ENCODE measurements around the gene DEFB125.
"Not testable (repeated sequence)": the region's sequence is repeated elsewhere in the genome, so short reads cannot be mapped to it uniquely, and the experiment has no call there.

DEFB125 gene

DNA sequence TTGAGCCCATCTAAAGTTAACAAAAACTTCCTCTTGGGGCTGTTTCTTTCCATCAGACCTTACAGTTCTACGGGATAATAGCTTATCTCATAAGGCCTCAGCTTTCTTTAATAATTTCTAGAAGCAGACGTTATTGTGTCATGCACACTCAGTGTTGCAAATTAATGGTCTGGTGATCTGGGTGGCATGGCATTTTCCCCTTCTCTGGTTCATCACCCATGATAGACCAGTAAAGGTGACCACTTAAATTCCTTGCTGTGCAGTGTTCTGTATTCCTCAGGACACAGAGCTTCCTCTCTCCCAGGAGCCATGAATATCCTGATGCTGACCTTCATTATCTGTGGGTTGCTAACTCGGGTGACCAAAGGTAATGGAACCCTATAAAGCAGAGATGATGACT is at the start of gene DEFB125:
Gene DEFB125, plus strand, starts transcription at position 272 of the 400 bp plus-strand sequence. Its CDS starts 38 bp downstream, at position 310.
- DNase-seq (ENCODE audit: low read depth): no peak
- no peak within 1 kb of the TSS for H3K4me3 ChIP-seq (ENCODE audit: low read depth, low read length)

GRCh38 chr20:60035-60918 is 27.2 kb upstream of the DEFB125 start:
- no peak for DNase-seq (ENCODE audit: low read depth)
- no peak overlapping the region for H3K4me3 ChIP-seq (ENCODE audit: low read depth, low read length)

DNA sequence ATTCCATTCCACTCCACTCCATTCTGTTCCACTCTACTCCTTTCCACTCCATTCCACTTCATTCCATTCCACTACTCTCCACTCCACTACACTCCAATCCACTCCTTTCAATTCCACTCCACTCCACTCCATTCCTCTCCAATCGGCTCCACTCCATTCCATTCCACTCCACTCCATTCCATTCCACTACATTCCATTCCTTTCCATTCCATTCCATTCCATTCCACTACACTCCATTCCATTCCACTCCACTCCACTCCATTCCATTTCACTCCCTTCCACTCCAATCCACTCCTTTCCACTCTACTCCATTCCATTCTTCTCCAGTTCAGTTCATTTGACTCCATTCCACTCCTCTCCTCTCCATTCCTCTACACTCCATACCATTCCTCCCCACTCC is 26.2 kb upstream of the DEFB125 start:
- H3K4me3 ChIP-seq (ENCODE audit: low read depth, low read length): no peak overlapping the region
- no peak for DNase-seq (ENCODE audit: low read depth)

- H3K4me3 ChIP-seq (ENCODE audit: low read depth, low read length): no peak overlapping the region
- no peak for DNase-seq (ENCODE audit: low read depth)
Observed at GRCh38 chr20:61757-62156, 25.7 kb upstream of the DEFB125 start.

GRCh38 chr20:62487-62886 is 25.0 kb upstream of the DEFB125 start:
- DNase-seq (ENCODE audit: low read depth): no peak
- no peak overlapping the region for H3K4me3 ChIP-seq (ENCODE audit: low read depth, low read length)

- no peak overlapping the region for H3K4me3 ChIP-seq (ENCODE audit: low read depth, low read length)
- no peak for DNase-seq (ENCODE audit: low read depth)
Observed at GRCh38 chr20:64026-64603, 23.4 kb upstream of the DEFB125 start.

DNA sequence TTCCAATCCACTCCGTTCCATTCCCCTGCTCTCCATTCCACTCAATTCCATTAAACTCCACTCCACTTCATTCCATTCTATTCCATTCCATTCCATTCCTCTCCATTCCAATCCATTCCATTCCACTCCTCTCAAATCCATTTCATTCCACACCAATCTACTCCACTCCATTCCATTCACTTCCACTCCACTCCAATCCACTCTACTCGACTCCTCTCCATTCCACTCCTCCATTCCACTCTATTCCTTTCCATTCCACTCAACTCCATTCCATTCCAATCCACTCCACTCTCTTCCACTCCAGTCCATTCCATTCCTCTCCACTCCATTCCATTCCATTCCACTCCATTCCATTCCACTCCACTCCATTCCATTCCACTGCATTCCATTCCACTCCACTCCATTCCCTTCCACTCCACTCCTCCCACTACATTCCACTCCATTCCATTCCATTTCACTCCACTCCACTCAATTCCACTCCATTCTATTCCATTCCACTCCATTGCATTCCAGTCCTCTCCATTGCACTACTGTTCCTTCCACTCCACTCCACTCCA is 22.6 kb upstream of the DEFB125 start:
- DNase-seq (ENCODE audit: low read depth): no peak
- no peak overlapping the region for H3K4me3 ChIP-seq (ENCODE audit: low read depth, low read length)

DNA sequence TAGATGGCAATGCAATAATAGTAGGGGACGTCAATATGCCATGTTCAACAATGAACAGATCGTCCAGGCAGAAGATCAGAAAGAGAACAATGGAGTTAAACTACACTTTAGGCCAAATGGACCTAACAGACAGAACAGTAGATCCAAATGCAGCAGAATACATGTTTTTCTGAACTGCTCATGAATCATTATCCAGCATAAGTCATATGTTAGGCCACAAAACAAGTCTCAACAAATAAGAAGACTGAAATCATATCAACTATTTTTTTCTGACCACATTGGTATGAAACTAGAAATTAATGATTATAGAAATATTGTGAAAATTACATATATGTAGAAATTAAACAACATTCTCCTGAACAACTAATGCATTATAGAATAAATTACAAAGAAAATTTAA is 10.2 kb upstream of the DEFB125 start:
- no peak overlapping the region for H3K4me3 ChIP-seq (ENCODE audit: low read depth, low read length)
- DNase-seq (ENCODE audit: low read depth): no peak

DNA sequence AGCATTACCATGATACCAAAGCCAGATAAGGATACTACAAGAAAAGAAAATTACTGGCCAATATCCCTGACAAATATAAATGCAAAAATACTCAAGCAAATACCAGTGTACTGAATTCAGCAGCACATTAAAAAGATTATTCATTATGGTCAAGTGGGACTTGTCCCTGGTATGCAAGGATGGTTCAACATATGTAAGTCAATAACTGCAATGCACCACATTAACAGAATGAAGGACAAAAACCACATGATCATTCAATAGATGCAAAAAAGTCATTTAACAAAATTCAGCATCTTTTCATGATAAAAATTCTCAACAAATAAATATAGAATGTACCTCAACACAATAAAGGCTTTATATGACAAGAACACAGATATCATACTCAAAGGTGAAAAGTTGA is 9.1 kb upstream of the DEFB125 start:
- no peak overlapping the region for H3K4me3 ChIP-seq (ENCODE audit: low read depth, low read length)
- DNase-seq (ENCODE audit: low read depth): no peak

DNA sequence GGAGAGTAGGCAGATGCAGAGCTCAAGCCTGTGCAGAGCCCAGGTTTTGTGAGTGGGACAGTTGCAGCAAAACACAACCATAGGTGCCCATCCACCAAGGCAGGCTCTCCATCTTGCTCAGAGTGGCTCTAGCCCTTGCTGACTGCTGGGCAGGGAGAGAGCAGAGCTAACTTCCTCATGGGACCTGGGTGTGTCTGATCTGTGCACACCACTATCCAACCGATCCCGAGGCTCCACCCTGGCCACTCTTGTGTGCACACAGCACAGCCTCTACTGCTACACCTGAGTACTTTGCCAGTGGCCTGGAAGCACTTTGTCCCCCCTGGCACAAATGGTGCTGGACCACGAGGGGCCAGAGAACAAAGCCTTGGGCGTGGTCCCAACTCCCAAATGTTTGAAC is 7.9 kb upstream of the DEFB125 start:
- H3K4me3 ChIP-seq (ENCODE audit: low read depth, low read length): no peak overlapping the region
- DNase-seq (ENCODE audit: low read depth): no peak

GRCh38 chr20:90651-91050 is 3.2 kb downstream of the DEFB125 start:
- no peak for DNase-seq (ENCODE audit: low read depth)

GRCh38 chr20:93641-94040 is 6.2 kb downstream of the DEFB125 start:
- no peak overlapping the region for H3K4me3 ChIP-seq (ENCODE audit: low read depth, low read length)
- no peak for DNase-seq (ENCODE audit: low read depth)

More at GRCh38 chr20:90651-91050, 3.2 kb downstream of the DEFB125 start:
- no peak overlapping the region for H3K4me3 ChIP-seq (ENCODE audit: low read depth, low read length)

- no peak overlapping the region for H3K4me3 ChIP-seq (ENCODE audit: low read depth, low read length)
- no peak for DNase-seq (ENCODE audit: low read depth)
Observed at GRCh38 chr20:95215-95614, 7.7 kb downstream of the DEFB125 start.

- DNase-seq (ENCODE audit: low read depth); H3K4me3 ChIP-seq (ENCODE audit: low read depth, low read length): not testable (repeated sequence)
Observed at GRCh38 chr20:97691-98090, 10.2 kb downstream of the DEFB125 start.

DNA sequence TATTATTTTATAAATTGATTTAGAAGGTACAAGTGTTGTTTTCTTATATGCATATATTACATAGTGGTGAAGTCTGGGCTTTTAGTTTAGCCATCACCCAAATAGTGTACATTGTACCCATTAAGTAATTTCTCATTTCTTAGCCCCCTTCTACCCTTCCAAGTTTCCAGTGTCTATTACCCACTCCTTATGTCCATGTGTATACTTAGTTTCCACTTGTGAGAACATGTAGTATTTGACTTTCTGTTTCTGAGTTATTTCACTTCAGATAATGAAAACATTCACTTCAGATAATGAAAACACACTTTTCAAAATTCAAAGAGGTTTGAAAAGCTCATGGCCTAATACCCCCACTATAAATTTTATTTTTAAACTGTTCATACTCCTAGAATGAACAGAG is 14.5 kb downstream of the DEFB125 start:
- DNase-seq (ENCODE audit: low read depth): no peak
- no peak overlapping the region for H3K4me3 ChIP-seq (ENCODE audit: low read depth, low read length)

GRCh38 chr20:103456-103855 is 16.0 kb downstream of the DEFB125 start:
- no peak overlapping the region for H3K4me3 ChIP-seq (ENCODE audit: low read depth, low read length)
- no peak for DNase-seq (ENCODE audit: low read depth)

DNA sequence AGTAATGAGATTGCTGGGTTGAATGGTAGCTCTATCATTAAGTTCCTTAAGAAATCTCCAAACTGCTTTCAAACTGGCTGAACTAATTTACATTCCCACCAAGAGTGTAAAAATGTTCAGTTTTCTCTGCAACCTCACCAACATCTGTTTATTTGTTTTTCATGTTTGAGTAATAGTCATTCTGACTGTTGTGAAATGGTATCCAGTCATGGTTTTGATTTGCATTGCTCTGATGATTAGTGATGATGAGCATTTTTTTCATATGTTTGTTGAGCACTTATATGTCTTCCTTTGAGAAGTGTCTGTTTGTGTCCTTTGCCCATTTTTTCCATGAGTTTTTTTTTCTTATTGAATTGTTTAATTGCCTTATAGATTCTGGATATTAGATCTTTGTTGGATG is 24.9 kb downstream of the DEFB125 start:
- DNase-seq (ENCODE audit: low read depth): no peak
- no peak overlapping the region for H3K4me3 ChIP-seq (ENCODE audit: low read depth, low read length)

DNA sequence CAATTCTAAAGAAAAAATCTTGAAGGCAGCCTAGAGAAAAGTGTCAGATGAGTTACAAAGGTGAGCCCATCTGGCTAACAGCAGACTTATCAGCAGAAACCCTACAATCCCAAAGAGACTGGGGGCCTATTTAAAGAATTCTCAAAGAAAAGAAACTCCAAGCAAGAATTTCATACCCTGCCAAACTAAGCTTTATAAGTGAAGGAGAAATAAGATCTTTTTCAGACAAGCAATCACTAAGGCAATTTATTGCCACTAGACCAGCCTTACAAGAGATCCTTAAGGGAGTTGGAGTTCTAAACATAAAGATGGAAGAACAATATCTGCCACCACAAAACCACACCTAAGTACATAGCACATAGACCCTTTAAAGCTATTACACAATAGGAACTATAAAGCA is 30.0 kb downstream of the DEFB125 start:
- no peak for DNase-seq (ENCODE audit: low read depth)

GRCh38 chr20:129786-130323 is 42.4 kb downstream of the DEFB125 start:
- not testable (repeated sequence) for H3K4me3 ChIP-seq (ENCODE audit: low read depth, low read length); DNase-seq (ENCODE audit: low read depth)

More for the DNA sequence above, 30.0 kb downstream of the DEFB125 start:
- H3K4me3 ChIP-seq (ENCODE audit: low read depth, low read length): no peak overlapping the region

DNA sequence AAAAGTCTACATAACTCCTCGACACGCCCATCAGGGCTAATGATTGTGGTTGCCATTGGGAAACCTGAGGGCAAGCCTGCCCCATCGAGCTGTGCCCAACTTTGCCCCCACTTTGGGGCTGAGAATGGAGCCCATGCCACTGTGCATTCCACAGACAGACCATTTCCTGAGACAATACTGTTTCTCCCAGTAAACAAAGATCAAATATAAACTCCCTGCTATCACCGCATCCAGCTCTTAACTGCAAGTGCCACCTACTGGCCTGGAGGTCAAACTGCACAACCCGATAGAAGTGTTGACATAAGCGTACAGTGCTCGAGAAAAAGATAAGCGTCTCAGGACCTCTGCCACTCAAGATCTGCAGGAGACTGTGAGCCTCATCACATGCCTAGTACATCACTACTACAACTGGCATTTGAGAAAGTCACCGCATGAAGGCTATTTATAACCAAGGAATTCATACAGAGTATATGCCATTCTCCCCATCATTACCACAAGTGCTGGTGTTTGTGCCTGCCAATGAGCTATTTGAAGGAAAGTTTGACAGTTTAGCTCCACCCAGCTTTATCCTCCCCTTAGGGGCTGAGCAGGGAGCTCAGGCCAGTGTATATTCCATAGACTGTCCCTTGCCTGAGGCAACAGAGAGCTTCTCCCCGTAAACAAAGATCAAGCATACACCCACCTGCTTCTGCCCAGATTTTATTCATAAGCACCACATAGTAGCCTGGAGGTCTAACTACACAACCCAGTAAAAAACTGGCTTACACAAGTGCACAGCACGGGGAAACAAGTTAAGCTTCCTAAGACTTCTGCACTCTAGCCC is 50.4 kb downstream of the DEFB125 start:
- no peak for DNase-seq (ENCODE audit: low read depth)

More for the DNA sequence above, 50.4 kb downstream of the DEFB125 start:
- H3K4me3 ChIP-seq (ENCODE audit: low read depth, low read length): no peak overlapping the region
